HUDEP-2 (cell line): ENCODE results near the gene CTXN1.

Source experiments
- DNase-seq, 76 experiments: peaks; one replicate each; lab custom pipeline; 2025; ENCODE audit not compliant: unreplicated experiment in 76 of 76; lab: John Stamatoyannopoulos, UW

The CTXN1 gene

GRCh38 chr19:7947939-7948338 lies 22.0 kb upstream of the CTXN1 start:
- peak in 13 of 76 experiments; percentile 12 to 63 (median 33) for DNase-seq

GRCh38 chr19:7944177-7944761 lies 18.3 kb upstream of the CTXN1 start:
- peak in 73 of 76 experiments; percentile 36 to 91 (median 80) for DNase-seq

- peak; percentile 80 to 100 (median 100) for DNase-seq
Observed at GRCh38 chr19:7943444-7944176, 17.7 kb upstream of the CTXN1 start, which contains the start of gene TIMM44. Gene TIMM44 (minus strand): TSS chr19:7943666. CDS start chr19:7943651, 15 bp downstream.

GRCh38 chr19:7942981-7943443 lies 17.1 kb upstream of the CTXN1 start:
- DNase-seq: peak in 1 of 76 experiments; percentile 53

GRCh38 chr19:7941895-7942596 lies 16.1 kb upstream of the CTXN1 start:
- no peak for DNase-seq

- no peak for DNase-seq
Observed at GRCh38 chr19:7940841-7941240, 14.9 kb upstream of the CTXN1 start.

GRCh38 chr19:7934766-7935165 lies 8.8 kb upstream of the CTXN1 start:
- no peak for DNase-seq

GRCh38 chr19:7933828-7934725 lies 8.1 kb upstream of the CTXN1 start:
- no peak for DNase-seq

- no peak for DNase-seq
Observed at GRCh38 chr19:7933411-7933810, 7.5 kb upstream of the CTXN1 start.

- no peak for DNase-seq
Observed at GRCh38 chr19:7932930-7933300, 7.0 kb upstream of the CTXN1 start.

GRCh38 chr19:7932276-7932929 lies 6.5 kb upstream of the CTXN1 start:
- no peak for DNase-seq

- no peak for DNase-seq
Observed at GRCh38 chr19:7931221-7932061, 5.5 kb upstream of the CTXN1 start.

GRCh38 chr19:7930765-7931164 lies 4.8 kb upstream of the CTXN1 start:
- no peak for DNase-seq

- DNase-seq: peak in 4 of 76 experiments; percentile 14 to 52 (median 32)
Observed at GRCh38 chr19:7930030-7930429, 4.1 kb upstream of the CTXN1 start.

GRCh38 chr19:7928741-7929701 lies 3.1 kb upstream of the CTXN1 start:
- peak in 47 of 76 experiments; percentile 16 to 78 (median 46) for DNase-seq

GRCh38 chr19:7928334-7928706 lies 2.4 kb upstream of the CTXN1 start:
- no peak for DNase-seq

GRCh38 chr19:7927605-7928333 lies 1.8 kb upstream of the CTXN1 start:
- no peak for DNase-seq
